Measurements from ENCODE around the gene TCHP.

TCHP gene

DNA sequence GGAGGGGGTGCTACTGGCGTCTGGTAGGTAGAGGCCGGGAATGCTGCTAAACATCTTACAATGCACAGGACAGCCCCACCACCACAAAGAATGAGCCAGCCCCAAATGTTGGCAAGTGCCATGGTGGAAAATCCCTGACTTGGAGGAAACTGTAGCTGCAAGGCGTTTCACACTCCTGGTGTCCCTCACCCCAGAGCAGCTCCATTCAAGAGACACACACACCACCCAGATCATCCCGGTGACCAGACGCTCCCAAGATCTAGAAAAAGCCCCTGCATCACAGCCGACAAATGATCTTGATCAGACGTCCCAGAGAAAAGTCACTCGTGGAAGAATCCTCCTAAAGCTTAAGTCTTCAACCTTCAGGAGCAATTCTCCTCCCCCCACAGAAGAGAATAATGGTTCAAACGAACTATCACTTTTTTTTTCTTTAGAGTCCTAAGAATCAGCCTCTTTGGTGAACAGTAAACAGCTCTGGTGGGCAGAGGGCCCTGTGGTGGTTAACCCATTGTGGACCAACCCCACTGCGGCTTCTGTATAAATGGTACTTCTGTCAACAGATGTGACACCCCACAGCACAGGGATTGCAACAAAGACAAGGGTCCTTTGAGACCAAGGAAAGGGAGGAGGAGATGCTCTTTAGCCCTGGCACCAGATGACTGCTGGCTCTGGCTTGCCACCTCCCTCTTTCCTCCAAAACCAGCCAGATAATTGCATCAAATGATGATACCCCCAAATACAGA, 22.4 kb upstream of the TCHP start:
- peak overlapping the region; percentile 26; the same call in 1 of the 2 replicates for H3K9ac ChIP-seq
- peaks cover 59% of the 10 kb centered on the region for H3K4me1 ChIP-seq
- H3K27me3 ChIP-seq: no peaks in the 10 kb centered on the region
- no peak overlapping the region for H3K4me3 ChIP-seq
- no peak for TF ChIP-seq Cebpa-rat (IDR thresholded peaks at IDR 0.05)
- peaks cover 42% of the 10 kb centered on the region for H4K20me1 ChIP-seq
- peak overlapping the region; percentile 99; the same call in 1 of the 2 replicates for H3K4me2 ChIP-seq
- H3K36me3 ChIP-seq: peaks cover 7% of the 10 kb centered on the region
- no peak overlapping the region for H3K27ac ChIP-seq
- H3K9me3 ChIP-seq: no peaks in the 10 kb centered on the region

DNA sequence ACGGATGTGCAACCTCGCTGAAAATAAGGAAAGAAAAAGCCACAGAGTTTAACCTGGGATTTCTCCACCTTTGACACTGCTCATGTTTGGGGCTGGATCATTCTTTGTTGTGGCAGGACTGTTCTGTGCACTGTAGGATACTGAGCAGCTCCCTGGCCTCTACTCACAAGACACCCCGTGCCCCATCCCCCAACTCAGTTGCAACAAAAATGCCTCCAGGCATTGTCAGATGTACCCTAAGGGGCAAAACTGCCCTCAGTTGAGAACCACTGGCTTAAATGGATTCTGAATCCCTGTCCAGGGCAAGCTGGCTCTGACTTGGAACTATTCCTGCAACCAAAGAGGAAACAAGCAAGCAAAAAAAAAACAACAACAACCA, 21.8 kb upstream of the TCHP start:
- peaks cover 42% of the 10 kb centered on the region for H4K20me1 ChIP-seq
- H3K27ac ChIP-seq: no peak overlapping the region
- no peak for TF ChIP-seq Cebpa-rat (IDR thresholded peaks at IDR 0.05)
- H3K4me2 ChIP-seq: peak overlapping the region; percentile 99; the same call in 1 of the 2 replicates
- H3K9ac ChIP-seq: peak overlapping the region; percentile 26; the same call in 1 of the 2 replicates
- peaks cover 59% of the 10 kb centered on the region for H3K4me1 ChIP-seq
- H3K36me3 ChIP-seq: 0 out of 2 replicates have a peak, but pooled peaks cover 1% of the 10 kb centered on the region
- H3K9me3 ChIP-seq: no peaks in the 10 kb centered on the region
- H3K4me3 ChIP-seq: no peak overlapping the region
- H3K27me3 ChIP-seq: no peaks in the 10 kb centered on the region

DNA sequence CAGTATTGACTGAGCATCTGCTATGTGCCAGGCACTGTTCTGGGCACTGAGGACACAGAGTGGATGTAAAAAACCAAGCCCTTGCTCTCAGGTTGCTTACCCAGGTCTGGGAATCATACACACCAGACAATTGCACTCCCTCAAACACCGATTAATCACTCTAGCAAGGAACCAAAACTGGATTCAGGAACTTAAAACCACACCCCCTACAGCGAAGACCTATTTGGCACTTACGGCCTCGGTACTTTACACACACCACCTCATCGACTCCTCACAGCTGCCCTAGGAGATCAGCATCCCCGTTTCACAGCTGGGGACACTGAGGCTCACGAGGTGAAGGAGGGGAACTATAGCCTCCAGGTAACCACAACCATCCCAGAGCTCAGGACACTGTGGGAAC, 21.3 kb upstream of the TCHP start:
- Histone ChIP-seq H3K9me3 (no peaks in the 10 kb centered on the region), H3K4me2 (peak overlapping the region; percentile 99), H3K27me3 (no peaks in the 10 kb centered on the region), H3K9ac (peak overlapping the region; percentile 88; the same call in 1 of the 2 replicates), H3K36me3 (no peaks in the 10 kb centered on the region), H3K4me3 (peak overlapping the region; percentile 95), H3K27ac (no peak overlapping the region), H3K4me1 (peaks cover 58% of the 10 kb centered on the region), H4K20me1 (peaks cover 41% of the 10 kb centered on the region)
- TF ChIP-seq Cebpa-rat (IDR thresholded peaks at IDR 0.05): no peak

- Histone ChIP-seq H3K9me3 (no peaks in the 10 kb centered on the region), H3K4me1 (peaks cover 53% of the 10 kb centered on the region), H3K9ac (peak overlapping the region; percentile 88), H3K27ac (peak overlapping the region; percentile 83), H3K27me3 (no peaks in the 10 kb centered on the region), H3K36me3 (no peaks in the 10 kb centered on the region), H3K4me3 (peak overlapping the region; percentile 95), H4K20me1 (peaks cover 34% of the 10 kb centered on the region), H3K4me2 (peak overlapping the region; percentile 99)
- TF ChIP-seq Cebpa-rat (IDR thresholded peaks at IDR 0.05): no peak
These were observed 20.6 kb upstream of the TCHP start for GRCh38 chr12:109879351-109880042.

GRCh38 chr12:109880043-109880931, 19.8 kb upstream of the TCHP start, which contains the start of gene GLTP:
Gene GLTP, minus strand, starts transcription at chr12:109880541. Its CDS starts 167 bp downstream, at chr12:109880374.
- TF ChIP-seq Cebpa-rat (IDR thresholded peaks at IDR 0.05): no peak
- Histone ChIP-seq H3K4me3 (peak within 1 kb of the TSS; percentile 95), H3K4me2 (peak within 1 kb of the TSS; percentile 99), H3K9me3 (no peaks in the 10 kb centered on the region), H3K27me3 (no peaks in the 10 kb centered on the region), H4K20me1 (peaks cover 26% of the 10 kb centered on the region), H3K36me3 (no peaks in the 10 kb centered on the region), H3K4me1 (peaks cover 50% of the 10 kb centered on the region), H3K27ac (peak within 1 kb of the TSS; percentile 83), H3K9ac (peak within 1 kb of the TSS; percentile 88)

DNA sequence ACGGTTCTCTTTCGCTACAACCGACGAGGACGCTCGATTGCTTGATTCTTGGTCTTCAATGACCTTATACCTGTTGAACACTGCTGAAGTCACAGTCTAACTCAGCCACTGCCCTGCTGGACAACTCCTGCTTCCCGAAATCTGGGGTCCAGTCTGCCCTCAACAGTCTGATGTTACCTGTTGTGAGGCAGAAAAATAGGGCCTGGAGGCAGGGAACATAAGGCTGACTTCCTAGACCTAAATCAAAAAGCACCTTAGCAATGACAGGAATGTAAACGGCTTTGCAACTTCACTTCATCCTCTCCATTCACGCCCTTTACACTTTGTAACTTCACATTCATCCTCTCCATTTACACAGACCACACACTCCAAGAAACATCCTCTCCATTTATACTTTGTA, 19.1 kb upstream of the TCHP start:
- Histone ChIP-seq H3K9ac (peak overlapping the region; percentile 88), H3K4me1 (peaks cover 44% of the 10 kb centered on the region), H4K20me1 (peaks cover 22% of the 10 kb centered on the region), H3K4me2 (peak overlapping the region; percentile 99), H3K4me3 (peak overlapping the region; percentile 95), H3K27me3 (no peaks in the 10 kb centered on the region), H3K36me3 (no peaks in the 10 kb centered on the region), H3K9me3 (no peaks in the 10 kb centered on the region), H3K27ac (peak overlapping the region; percentile 52; the same call in 1 of the 2 replicates)
- TF ChIP-seq Cebpa-rat (IDR thresholded peaks at IDR 0.05): no peak

DNA sequence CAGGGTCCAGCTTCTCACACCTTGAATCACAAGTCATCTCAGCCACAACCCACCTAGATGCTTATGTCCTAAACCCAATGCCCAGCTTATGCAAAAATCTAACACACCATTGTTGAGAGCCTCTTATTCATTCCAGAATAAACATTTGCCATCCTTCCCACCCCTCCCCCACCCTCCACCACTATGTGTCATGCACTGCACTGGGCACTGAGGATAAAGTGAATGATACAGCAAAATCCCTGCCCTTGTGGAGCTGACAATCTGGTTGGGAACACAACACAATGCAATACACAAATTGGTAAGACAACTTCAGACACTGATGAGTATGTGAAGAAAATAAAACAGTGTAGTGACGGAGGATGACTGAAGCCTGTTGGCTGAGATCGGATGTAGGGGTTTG, 18.3 kb upstream of the TCHP start:
- no peak overlapping the region for H3K27ac ChIP-seq
- peaks cover 22% of the 10 kb centered on the region for H4K20me1 ChIP-seq
- peaks cover 35% of the 10 kb centered on the region for H3K4me1 ChIP-seq
- no peaks in the 10 kb centered on the region for H3K9me3 ChIP-seq
- no peak overlapping the region for H3K4me2 ChIP-seq
- H3K27me3 ChIP-seq: no peaks in the 10 kb centered on the region
- no peak overlapping the region for H3K9ac ChIP-seq
- no peak for TF ChIP-seq Cebpa-rat (IDR thresholded peaks at IDR 0.05)
- no peak overlapping the region for H3K4me3 ChIP-seq
- no peaks in the 10 kb centered on the region for H3K36me3 ChIP-seq

- Histone ChIP-seq H3K27me3 (no peaks in the 10 kb centered on the region), H4K20me1 (peaks cover 11% of the 10 kb centered on the region), H3K27ac (no peak overlapping the region), H3K4me3 (no peak overlapping the region), H3K4me1 (peaks cover 30% of the 10 kb centered on the region), H3K36me3 (no peaks in the 10 kb centered on the region), H3K9me3 (no peaks in the 10 kb centered on the region), H3K4me2 (no peak overlapping the region), H3K9ac (no peak overlapping the region)
- TF ChIP-seq Cebpa-rat (IDR thresholded peaks at IDR 0.05): no peak
These were observed 16.6 kb upstream of the TCHP start for GRCh38 chr12:109883461-109883860.

GRCh38 chr12:109885616-109886015, 14.5 kb upstream of the TCHP start:
- Histone ChIP-seq H3K4me2 (no peak overlapping the region), H3K27me3 (no peaks in the 10 kb centered on the region), H3K27ac (no peak overlapping the region), H3K9me3 (no peaks in the 10 kb centered on the region), H3K4me3 (no peak overlapping the region), H4K20me1 (no peaks in the 10 kb centered on the region), H3K9ac (no peak overlapping the region), H3K36me3 (no peaks in the 10 kb centered on the region), H3K4me1 (peaks cover 38% of the 10 kb centered on the region)
- no peak for TF ChIP-seq Cebpa-rat (IDR thresholded peaks at IDR 0.05)

Measured in BLaER1 (cell line).